LNCaP clone FGC (cell line): ENCODE results near the gene ACO2.
"Not testable (repeated sequence)": the region's sequence is repeated elsewhere in the genome, so short reads cannot be mapped to it uniquely, and the experiment has no call there.

Experiments
- DNase-seq: peaks from one replicate; pipeline ENCODE4 v3.0.0-alpha.2; 2011; ENCODE audit warnings: low read depth
- H3K4me3 ChIP-seq: 2 replicates; pipeline ENCODE4 v1.5.1; 2011; ENCODE audit warnings: mild to moderate bottlenecking, low read depth, low read length, control low read depth
- TF ChIP-seq, protein P1 (sequence below): IDR thresholded peaks from 2 replicates; pipeline ENCODE4 v1.5.1; 2012; ENCODE audit warnings: mild to moderate bottlenecking; ENCODE audit not compliant: control insufficient read depth, insufficient read depth; ENCODE audit errors: extremely low read depth

ACO2 gene

GRCh38 chr22:41557401-41558240 lies 88.7 kb downstream of the ACO2 start:
- H3K4me3 ChIP-seq, result no peak overlapping the region
- DNase-seq, result no peak
- TF ChIP-seq, protein P1, sequence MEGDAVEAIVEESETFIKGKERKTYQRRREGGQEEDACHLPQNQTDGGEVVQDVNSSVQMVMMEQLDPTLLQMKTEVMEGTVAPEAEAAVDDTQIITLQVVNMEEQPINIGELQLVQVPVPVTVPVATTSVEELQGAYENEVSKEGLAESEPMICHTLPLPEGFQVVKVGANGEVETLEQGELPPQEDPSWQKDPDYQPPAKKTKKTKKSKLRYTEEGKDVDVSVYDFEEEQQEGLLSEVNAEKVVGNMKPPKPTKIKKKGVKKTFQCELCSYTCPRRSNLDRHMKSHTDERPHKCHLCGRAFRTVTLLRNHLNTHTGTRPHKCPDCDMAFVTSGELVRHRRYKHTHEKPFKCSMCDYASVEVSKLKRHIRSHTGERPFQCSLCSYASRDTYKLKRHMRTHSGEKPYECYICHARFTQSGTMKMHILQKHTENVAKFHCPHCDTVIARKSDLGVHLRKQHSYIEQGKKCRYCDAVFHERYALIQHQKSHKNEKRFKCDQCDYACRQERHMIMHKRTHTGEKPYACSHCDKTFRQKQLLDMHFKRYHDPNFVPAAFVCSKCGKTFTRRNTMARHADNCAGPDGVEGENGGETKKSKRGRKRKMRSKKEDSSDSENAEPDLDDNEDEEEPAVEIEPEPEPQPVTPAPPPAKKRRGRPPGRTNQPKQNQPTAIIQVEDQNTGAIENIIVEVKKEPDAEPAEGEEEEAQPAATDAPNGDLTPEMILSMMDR, result no peak

GRCh38 chr22:41558241-41558630 lies 89.3 kb downstream of the ACO2 start:
- DNase-seq, H3K4me3 ChIP-seq: not testable (repeated sequence)

DNA sequence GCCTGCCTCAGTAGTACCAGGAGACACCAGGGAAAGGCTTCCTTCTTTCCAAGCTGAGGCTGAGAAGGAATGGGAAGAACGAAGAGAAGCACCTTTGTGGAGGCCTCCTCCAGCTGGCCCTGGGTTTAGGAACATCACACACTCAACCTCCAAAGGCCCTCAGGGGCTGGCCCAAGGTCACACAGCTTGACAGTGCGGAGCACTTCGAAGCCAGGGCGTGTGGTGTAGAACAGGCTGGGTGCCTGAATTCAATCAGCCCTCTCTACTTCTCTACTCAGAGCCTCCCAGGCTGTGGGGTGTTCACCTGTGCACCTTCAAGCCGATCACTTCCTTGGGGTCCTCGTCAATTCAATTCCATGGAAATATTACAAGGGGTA lies 91.2 kb downstream of the ACO2 start:
- TF ChIP-seq, protein P1, result no peak
- no peak overlapping the region for H3K4me3 ChIP-seq
- no peak for DNase-seq

GRCh38 chr22:41561335-41561734 lies 92.4 kb downstream of the ACO2 start:
- TF ChIP-seq, protein P1, result no peak
- DNase-seq, result no peak
- H3K4me3 ChIP-seq, result no peak overlapping the region

- no peak overlapping the region for H3K4me3 ChIP-seq
- TF ChIP-seq, protein P1, result no peak
- no peak for DNase-seq
These were observed 92.9 kb downstream of the ACO2 start for GRCh38 chr22:41561788-41562187.

- TF ChIP-seq, protein P1, result no peak
- no peak overlapping the region for H3K4me3 ChIP-seq
These were observed 93.5 kb downstream of the ACO2 start for GRCh38 chr22:41562461-41562860.

DNA sequence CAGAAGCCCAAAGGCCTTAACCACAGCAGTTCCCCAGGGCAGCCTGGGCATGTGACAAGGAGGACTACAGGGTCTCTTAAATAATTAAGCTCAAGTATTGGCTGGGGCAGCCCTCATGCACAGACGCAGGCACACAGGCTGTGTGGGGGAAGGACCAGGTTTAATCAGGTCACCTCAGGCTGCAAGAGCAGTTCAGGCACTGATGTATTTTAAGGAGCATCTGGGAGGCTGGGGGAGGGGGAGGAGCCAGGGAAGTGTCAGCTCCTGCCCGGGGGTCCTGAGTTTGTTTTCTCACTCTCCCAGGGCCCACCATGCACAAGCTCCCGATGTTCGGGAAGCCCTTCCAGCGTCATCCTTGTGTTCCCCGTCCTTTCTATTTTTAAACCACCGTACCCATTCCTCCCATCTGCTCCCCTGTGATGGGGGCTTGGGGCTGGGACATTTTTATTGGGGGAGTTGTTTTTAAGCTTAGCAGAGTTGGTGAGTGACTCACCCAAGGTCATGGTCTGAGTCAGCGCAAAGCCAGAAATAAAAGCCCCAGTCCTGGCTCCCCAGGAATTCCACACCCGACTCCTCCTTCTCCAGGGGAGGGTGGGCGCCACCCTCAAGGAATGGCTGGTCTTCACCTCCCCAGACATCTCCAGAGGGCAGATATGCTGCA lies 94.3 kb downstream of the ACO2 start:
- no peak for DNase-seq
- TF ChIP-seq, protein P1, result no peak
- no peak overlapping the region for H3K4me3 ChIP-seq

More at GRCh38 chr22:41562461-41562860, 93.5 kb downstream of the ACO2 start:
- DNase-seq, result no peak
